ENCODE results near the gene PMEPA1. TPM values are rescaled to one million over a fixed set of nuclear protein-coding genes. Genes with fewer than 3 reads are reported as not detected.

The PMEPA1 gene
- total and polyA plus RNA-seq, 10 donors, result 4.8 to 15.7 (median 9.2) TPM

- intact Hi-C loops (cut with DNase I; ENCODE audit: low total_unique reads), result no loop called here
- TF ChIP-seq CTCF (IDR thresholded peaks at IDR 0.05 in 8 of 11, conservative IDR thresholded peaks at IDR 0.05 in 3 of 11), result no peak
- H3K36me3 ChIP-seq, result no peaks in the 10 kb centered on the region
Measured at GRCh38 chr20:57728762-57729161, 18.9 kb upstream of the PMEPA1 start.

GRCh38 chr20:57727863-57728262 lies 18.0 kb upstream of the PMEPA1 start:
- Histone ChIP-seq H3K4me3 (no peak overlapping the region), H3K9me3 (no peaks in the 10 kb centered on the region), H3K36me3 (no peaks in the 10 kb centered on the region), H3K27me3 (replicated peaks in 1 of 7) (no peaks in the 10 kb centered on the region), H3K4me1 (no peaks in the 10 kb centered on the region), H3K27ac (no peak overlapping the region)
- no peak for DNase-seq
- 78 to 86% (median 84%) methylated on average over 3 of the region's 3 CpGs for WGBS, 5 donors
- intact Hi-C loops (cut with DNase I; ENCODE audit: low total_unique reads), result no loop called here
- TF ChIP-seq CTCF (IDR thresholded peaks at IDR 0.05 in 8 of 11, conservative IDR thresholded peaks at IDR 0.05 in 3 of 11), result no peak
- TF ChIP-seq POLR2AphosphoS5 (IDR thresholded peaks at IDR 0.05), result no peak
- TF ChIP-seq POLR2A (IDR thresholded peaks at IDR 0.05), result no peak

More at GRCh38 chr20:57728762-57729161, 18.9 kb upstream of the PMEPA1 start:
- Histone ChIP-seq H3K27ac (no peak overlapping the region), H3K4me3 (no peak overlapping the region), H3K27me3 (replicated peaks in 1 of 7) (no peaks in the 10 kb centered on the region), H3K9me3 (no peaks in the 10 kb centered on the region), H3K4me1 (no peaks in the 10 kb centered on the region)
- WGBS, 5 donors, result 86 to 93% (median 91%) methylated on average over 4 of the region's 4 CpGs
- DNase-seq, result no peak

GRCh38 chr20:57725636-57726035 lies 15.8 kb upstream of the PMEPA1 start:
- no peaks in the 10 kb centered on the region for H3K4me1 ChIP-seq

More at GRCh38 chr20:57725636-57726035, 15.8 kb upstream of the PMEPA1 start:
- no peak overlapping the region for H3K27ac ChIP-seq
- DNase-seq, result no peak
- no peaks in the 10 kb centered on the region for H3K36me3 ChIP-seq
- no peaks in the 10 kb centered on the region for H3K27me3 ChIP-seq (replicated peaks in 1 of 7)
- TF ChIP-seq POLR2AphosphoS5 (IDR thresholded peaks at IDR 0.05) (no peak), POLR2A (IDR thresholded peaks at IDR 0.05) (no peak), CTCF (IDR thresholded peaks at IDR 0.05 in 8 of 11, conservative IDR thresholded peaks at IDR 0.05 in 3 of 11) (no peak)
- intact Hi-C loops (cut with DNase I; ENCODE audit: low total_unique reads), result no loop called here
- H3K4me3 ChIP-seq, result no peak overlapping the region
- 86 to 90% (median 90%) methylated on average over 8 to 9 of the region's 9 CpGs for WGBS, 5 donors
- H3K9me3 ChIP-seq, result no peaks in the 10 kb centered on the region
